ENCODE measurements around the gene CACNA2D1.

CACNA2D1 gene

DNA sequence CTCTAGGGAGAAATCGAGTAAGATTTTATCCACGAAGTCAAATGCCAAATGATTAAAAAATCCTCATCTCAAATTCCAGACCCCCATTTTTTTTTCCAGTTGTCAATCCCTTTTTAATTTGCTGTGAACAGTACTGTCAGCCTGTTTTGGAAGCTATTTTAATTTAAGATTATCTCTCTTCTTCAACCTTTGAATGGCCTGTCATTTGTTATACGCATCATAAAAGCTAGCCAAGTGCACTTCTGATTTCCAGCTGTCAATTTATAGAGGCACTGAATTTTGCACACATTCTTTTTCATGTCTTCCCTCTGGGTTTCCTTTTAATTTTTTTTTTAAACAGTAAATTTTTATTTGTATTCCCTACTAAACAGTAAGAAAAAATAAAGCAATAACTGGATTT, 337.4 kb downstream of the CACNA2D1 start:
- DNase-seq (ENCODE audit: low spot score): no peak

GRCh38 chr7:82105463-82105862, 338.1 kb downstream of the CACNA2D1 start:
- no peak for DNase-seq (ENCODE audit: low spot score)

GRCh38 chr7:82098414-82098813, 345.2 kb downstream of the CACNA2D1 start:
- DNase-seq (ENCODE audit: low spot score): peak; percentile 24

GRCh38 chr7:82091126-82091684, 352.4 kb downstream of the CACNA2D1 start:
- DNase-seq (ENCODE audit: low spot score): peak; percentile 71

DNA sequence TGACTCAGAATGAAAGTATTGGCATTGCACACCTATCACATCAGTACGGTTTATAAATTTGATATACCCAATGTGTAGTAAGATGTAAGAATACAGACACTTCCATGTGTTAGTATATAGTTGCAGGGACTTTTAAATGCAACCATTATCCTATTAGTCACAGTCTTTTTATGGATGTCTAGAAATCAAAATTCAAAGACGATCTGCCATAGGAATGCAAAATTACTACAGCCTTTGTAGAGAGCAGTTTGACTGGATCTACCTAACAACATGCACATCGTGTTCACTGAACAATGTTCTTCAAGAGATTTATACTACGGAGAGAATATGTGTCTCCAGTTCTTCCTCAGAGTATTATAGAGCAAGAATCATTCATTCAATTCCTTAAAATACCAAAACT, 356.5 kb downstream of the CACNA2D1 start:
- DNase-seq (ENCODE audit: low spot score): no peak

- DNase-seq (ENCODE audit: low spot score): no peak
These were observed 358.5 kb downstream of the CACNA2D1 start for GRCh38 chr7:82085116-82085515.

DNA sequence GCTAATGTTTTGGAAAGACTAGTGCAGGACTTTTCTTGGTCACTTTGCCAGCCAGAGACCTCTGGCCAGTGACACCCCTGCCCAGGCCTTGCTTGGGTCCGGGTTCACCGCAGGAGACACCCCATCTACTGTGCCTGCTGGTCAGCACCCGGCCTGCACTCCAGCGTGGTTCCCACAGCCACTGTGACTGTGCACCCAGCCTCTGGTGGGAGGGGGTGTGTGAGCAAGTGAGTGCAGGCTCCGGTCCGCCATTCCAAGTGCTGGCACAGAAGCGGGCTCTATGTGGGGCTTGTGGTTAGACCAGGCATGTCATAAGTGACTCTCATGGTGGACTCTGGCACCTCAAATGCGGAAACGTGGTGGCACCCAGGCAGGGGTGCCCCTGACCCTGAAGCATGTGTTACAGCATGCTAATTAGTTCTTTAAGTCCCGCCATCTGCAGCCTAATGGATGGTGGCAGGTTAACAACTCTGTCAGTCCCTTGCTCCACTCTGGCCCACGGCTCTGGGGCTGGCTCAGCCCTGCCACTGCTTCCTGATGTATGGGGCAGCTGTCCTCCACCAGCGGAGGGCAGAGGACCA, 361.8 kb downstream of the CACNA2D1 start:
- DNase-seq (ENCODE audit: low spot score): no peak

- no peak for DNase-seq (ENCODE audit: low spot score)
These were observed 363.2 kb downstream of the CACNA2D1 start for GRCh38 chr7:82080254-82080927.

GRCh38 chr7:82079527-82079926, 364.1 kb downstream of the CACNA2D1 start:
- no peak for DNase-seq (ENCODE audit: low spot score)

GRCh38 chr7:82078807-82079206, 364.8 kb downstream of the CACNA2D1 start:
- no peak for DNase-seq (ENCODE audit: low spot score)

DNA sequence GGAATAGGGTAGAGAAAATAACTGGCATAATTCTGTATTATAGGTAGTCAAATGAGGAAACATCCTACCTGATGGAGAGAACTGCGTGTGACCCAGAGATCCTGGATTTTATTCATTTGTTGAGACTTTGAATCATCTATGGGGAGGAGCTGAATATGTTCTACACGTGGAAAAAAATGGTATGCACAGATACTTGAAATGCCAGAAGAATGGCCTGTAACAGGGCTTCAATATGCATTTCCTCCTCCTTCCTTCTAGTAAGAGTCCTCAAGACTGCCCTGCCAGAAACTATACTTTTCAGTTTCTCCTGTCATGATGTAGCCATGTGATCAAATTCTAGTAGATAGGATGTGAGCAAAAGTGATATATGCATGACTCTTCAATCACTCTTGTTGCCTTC, 372.1 kb downstream of the CACNA2D1 start:
- no peak for DNase-seq (ENCODE audit: low spot score)

DNA sequence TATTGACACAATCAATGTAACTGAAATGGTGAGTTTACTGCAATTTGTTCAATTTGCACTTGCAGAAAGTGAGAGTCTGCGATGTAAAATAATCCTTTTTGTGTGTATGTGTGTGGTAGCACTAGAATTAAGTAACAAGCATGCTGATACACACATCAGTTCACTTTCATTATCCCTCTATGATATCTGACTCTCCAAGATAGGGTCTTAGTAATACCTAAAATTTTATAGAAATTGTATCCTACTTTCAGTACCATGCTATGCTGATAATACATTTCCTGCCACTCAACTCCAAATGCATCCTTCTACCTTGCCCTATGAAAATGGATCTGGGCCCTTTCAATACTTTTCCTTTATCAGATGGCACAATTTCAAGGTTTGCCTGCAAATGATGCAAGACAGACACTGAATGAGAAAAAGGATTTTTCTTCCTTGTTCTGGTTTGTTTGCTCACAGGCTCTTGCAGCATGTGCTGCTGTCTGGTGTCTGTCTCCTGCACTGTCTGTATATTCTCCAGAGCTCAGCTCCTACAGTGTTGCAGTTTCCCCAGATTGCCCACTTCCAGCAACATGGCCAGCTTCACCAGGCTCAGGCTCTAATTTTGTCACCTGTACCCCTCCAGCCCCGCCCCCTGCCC, 375.8 kb downstream of the CACNA2D1 start:
- DNase-seq (ENCODE audit: low spot score): no peak

- no peak for DNase-seq (ENCODE audit: low spot score)
These were observed 386.1 kb downstream of the CACNA2D1 start for GRCh38 chr7:82057476-82057875.

DNA sequence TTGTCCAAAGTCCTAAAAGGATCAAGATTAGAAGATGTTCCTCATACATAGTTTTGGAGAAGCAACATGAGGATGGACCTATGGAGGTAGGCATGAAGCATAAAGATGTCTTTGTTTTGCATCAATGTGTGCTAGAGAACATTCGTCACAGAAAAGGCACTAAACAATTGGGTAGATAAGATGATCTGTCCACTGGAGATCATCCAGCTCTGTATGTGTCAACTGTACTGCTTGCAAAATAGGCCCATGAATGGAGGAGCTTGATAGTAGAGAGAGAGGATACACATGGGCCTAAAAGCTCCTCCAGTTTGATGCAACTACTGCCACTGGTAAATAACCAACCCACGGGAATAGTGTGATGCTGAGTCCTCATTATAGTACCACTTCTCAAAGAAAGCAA, 387.3 kb downstream of the CACNA2D1 start:
- DNase-seq (ENCODE audit: low spot score): no peak

DNA sequence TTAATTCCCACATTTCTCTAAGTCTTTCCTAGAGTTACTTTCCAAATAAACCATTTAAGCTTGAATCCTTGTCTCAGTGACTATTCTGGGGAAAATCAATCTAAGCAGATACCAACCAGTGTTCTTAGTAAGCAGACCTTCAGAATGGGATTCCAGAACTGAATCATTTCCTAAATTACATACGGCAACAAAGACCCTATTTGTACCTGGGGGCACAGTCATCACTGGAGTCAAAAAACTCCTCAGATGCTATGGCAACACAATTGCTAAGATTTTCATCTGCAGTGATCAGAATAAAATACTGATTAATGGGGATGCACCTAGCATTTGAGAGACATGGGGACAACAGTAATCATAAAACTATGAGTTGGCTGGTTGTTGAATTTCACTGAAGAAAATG, 389.0 kb downstream of the CACNA2D1 start:
- no peak for DNase-seq (ENCODE audit: low spot score)

DNA sequence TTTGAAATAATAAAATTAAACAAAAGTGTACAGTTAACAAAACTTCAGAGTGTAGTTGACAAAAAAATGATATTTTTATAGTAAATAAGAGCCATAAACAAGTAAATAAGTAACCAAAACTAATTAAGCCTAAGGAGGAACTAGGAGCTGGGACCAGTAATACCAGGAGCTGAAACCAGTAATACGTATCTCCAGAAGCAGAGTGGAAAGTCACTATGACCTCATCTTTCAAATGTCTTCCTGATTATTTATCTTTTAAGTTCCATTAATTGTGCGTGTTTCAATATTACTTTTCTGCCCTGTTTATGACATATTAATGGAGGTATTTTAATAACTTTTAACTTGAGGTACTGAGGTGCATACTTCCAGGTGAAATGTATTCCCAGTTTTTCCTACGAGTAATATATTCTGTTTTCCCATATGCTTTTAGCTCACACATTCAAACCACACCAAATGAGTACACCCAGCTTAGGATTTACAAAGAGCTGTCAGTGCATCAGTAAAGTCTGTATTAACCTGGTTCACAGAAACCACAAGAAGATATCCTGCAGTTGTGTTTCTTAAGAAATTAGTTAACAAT, 390.0 kb downstream of the CACNA2D1 start:
- no peak for DNase-seq (ENCODE audit: low spot score)

DNA sequence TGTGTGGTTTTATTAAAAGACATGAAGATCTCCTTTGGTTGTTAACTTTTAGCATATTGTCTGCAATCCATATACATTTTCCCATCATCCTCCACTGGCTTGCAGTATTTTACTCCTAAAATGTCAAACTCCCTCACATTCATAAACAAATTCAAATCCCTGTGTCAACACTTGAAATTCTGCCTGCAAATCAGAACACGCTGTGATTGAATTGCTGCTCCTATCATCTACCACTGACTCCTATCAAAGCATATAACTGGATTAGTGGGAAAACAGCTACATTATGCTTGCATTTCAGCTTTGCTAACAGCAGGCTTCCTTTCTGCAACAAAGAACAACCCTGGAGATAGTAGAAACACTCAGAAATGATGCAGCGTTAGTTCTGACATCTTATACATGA, 392.0 kb downstream of the CACNA2D1 start:
- no peak for DNase-seq (ENCODE audit: low spot score)

DNA sequence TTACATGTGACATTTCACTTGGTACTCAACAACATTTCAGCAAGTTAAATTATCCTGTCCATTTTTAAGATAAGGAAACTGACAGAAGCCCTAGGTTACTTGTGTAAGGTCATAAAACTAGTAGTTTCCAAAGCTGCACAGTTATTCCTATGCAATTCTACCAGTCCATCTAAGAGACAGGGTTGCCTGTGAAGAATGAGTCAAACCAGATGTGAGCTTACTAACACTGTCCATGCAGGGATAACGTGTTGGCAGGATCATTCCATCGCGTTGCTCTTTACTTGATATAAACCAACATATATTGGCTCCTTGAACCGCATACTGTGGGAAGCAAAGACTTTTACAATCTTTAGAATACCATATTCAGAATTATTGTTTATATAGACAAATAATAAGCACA, 392.8 kb downstream of the CACNA2D1 start:
- DNase-seq (ENCODE audit: low spot score): no peak

DNA sequence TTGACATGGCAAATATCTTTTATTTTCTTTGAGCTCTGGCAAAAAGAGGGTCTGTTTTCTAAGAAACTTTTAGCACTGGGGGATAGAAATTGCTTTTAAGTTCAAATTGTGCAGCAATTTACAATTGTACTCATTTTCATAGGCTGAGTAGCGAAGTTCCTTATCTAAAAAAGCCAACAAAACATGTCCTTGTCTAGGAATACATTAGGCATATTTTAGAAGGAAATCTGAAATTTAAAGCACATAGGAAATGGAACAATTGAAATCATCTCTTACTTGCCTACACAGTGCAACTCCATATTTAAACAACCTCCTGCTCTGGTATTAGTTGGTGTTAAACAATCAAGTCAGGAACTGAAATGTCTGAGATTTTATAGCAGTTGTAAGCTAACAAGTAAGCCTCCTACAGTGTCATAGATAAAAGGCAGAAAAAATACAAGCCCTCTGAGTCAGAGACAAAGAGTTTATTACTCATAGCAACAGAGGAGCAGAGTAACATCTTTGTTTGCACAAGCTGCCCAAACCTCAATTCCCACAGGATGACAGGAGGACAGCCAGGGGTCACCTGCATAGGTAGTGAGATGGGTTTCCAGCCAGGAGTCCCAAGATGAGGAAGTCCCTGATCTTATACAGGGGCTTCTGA, 393.6 kb downstream of the CACNA2D1 start:
- no peak for DNase-seq (ENCODE audit: low spot score)

DNA sequence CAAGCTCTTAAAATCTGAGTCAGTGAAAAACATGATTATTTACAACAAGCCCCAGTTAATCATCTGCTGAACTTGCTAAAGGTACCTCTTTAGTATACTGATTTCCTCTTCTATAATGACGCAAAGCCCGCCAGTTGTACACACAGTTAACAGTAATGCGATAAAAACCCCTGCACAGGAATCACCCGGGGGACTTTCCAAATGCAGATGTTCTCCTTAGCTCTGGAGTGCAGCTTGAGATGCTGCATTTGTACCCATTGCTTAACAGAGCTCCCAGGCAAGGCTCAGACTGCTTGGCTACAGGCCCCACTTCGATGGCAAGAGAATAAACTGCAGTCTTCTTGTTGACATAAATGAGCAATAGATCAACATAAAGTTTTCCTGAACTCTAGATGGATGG, 394.1 kb downstream of the CACNA2D1 start:
- no peak for DNase-seq (ENCODE audit: low spot score)

GRCh38 chr7:82044497-82045080, 399.0 kb downstream of the CACNA2D1 start:
- peak; percentile 48 for DNase-seq (ENCODE audit: low spot score)

GRCh38 chr7:82039621-82040020, 404.0 kb downstream of the CACNA2D1 start:
- no peak for DNase-seq (ENCODE audit: low spot score)
